Thyroid gland (tissue), 4 donors: ENCODE data around the gene CPD.

Source experiments
- POLR2A ChIP-seq, 2 donors: fragments of 450-650 bp; IDR thresholded peaks; one replicate each; pipeline ENCODE4 v1.6.1; 2017; ENCODE audit warnings: antibody characterized with exemption in 2 of 2, mild to moderate bottlenecking in 2 of 2, moderate library complexity in 1 of 2
- TF ChIP-seq, protein P1 (sequence below), 6 experiments: fragments of 200-600 bp in 3 of 6; fragments of 450-650 bp in 3 of 6; sonication (generic) in 3 of 6; IDR thresholded peaks; one replicate each; pipeline ENCODE4 v1.5.1; 2016 to 2019; ENCODE audit warnings: antibody characterized with exemption in 6 of 6, mild to moderate bottlenecking in 2 of 6, inconsistent platforms in 1 of 6, moderate library complexity in 1 of 6

DNA sequence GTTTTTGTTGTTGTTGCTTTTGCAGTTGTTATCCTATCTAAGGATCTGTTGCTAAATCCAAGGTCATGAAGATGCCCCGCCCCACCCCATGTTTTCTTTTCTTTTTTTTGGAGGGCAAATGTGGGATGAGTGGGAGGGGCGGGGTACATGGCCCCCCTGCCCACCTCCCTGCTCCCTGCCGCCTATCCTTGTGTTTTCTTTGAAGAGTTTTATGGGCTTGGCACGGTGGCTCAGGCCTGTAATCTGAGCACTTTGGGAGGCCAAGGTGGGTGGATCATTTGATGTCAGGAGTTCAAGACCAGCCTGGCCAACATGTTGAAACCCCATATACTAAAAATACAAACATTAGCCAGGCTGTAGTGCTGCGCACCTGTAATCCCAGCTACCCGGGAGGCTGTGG, 79.6 kb downstream of the CPD start:
- TF ChIP-seq, protein P1, sequence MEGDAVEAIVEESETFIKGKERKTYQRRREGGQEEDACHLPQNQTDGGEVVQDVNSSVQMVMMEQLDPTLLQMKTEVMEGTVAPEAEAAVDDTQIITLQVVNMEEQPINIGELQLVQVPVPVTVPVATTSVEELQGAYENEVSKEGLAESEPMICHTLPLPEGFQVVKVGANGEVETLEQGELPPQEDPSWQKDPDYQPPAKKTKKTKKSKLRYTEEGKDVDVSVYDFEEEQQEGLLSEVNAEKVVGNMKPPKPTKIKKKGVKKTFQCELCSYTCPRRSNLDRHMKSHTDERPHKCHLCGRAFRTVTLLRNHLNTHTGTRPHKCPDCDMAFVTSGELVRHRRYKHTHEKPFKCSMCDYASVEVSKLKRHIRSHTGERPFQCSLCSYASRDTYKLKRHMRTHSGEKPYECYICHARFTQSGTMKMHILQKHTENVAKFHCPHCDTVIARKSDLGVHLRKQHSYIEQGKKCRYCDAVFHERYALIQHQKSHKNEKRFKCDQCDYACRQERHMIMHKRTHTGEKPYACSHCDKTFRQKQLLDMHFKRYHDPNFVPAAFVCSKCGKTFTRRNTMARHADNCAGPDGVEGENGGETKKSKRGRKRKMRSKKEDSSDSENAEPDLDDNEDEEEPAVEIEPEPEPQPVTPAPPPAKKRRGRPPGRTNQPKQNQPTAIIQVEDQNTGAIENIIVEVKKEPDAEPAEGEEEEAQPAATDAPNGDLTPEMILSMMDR (IDR thresholded peaks at IDR 0.05) = no peak
- no peak for TF ChIP-seq POLR2A (IDR thresholded peaks at IDR 0.05)
